Progenitor cell of endocrine pancreas (in vitro differentiated cells): Measurements from ENCODE around the gene ABLIM1. TPM values are rescaled to one million over a fixed set of nuclear protein-coding genes. Genes with fewer than 3 reads are reported as not detected.

Experiments
- DNase-seq: peaks from one replicate; pipeline ENCODE4 v3.0.0; 2021; ENCODE audit warnings: low spot score; ENCODE audit not compliant: unreplicated experiment
- H3K27ac Mint-ChIP-seq: 2 replicates; pipeline ENCODE4 v1.8.0; 2021; ENCODE audit warnings: mild to moderate bottlenecking, moderate library complexity, mixed read lengths
- H3K27me3 Mint-ChIP-seq: 2 replicates; pipeline ENCODE4 v1.8.0; 2021; ENCODE audit warnings: mixed read lengths
- H3K36me3 Mint-ChIP-seq: 2 replicates; pipeline ENCODE4 v1.8.0; 2022; ENCODE audit warnings: mixed read lengths; ENCODE audit not compliant: insufficient read depth
- H3K4me1 Mint-ChIP-seq: 2 replicates; pipeline ENCODE4 v1.8.0; 2021; ENCODE audit warnings: low read depth, mixed read lengths
- H3K4me3 Mint-ChIP-seq: 2 replicates; pipeline ENCODE4 v1.8.0; 2021; ENCODE audit warnings: low read depth, mild to moderate bottlenecking, moderate library complexity, mixed read lengths
- H3K9me3 Mint-ChIP-seq: 2 replicates; pipeline ENCODE4 v1.8.0; 2021; ENCODE audit warnings: low read depth, mixed read lengths
- CTCF ChIP-seq: fragments of 200-600 bp; sonication (generic); IDR thresholded peaks from one replicate; pipeline ENCODE4 v1.5.0; 2021; ENCODE audit warnings: antibody characterized with exemption, mild to moderate bottlenecking; ENCODE audit not compliant: unreplicated experiment
- total RNA-seq: library from RNA; stranded (reverse); gene quantifications from 2 replicates; pipeline ENCODE4 v1.2.1, GENCODE V29; 2021

The ABLIM1 gene
- total RNA-seq, 1 donor from 2014 or later: 59.1 TPM

- no peak for DNase-seq
Measured at GRCh38 chr10:114427124-114427852, 230.8 kb downstream of the ABLIM1 start.

GRCh38 chr10:114426476-114426875 is 231.6 kb downstream of the ABLIM1 start:
- no peaks in the 10 kb centered on the region for H3K4me1 Mint-ChIP-seq
- peaks cover 6% of the 10 kb centered on the region for H3K36me3 Mint-ChIP-seq
- no peak overlapping the region for H3K27ac Mint-ChIP-seq
- no peak overlapping the region for H3K4me3 Mint-ChIP-seq
- no peaks in the 10 kb centered on the region for H3K27me3 Mint-ChIP-seq
- no peaks in the 10 kb centered on the region for H3K9me3 Mint-ChIP-seq
- no peak for TF ChIP-seq CTCF
- no peak for DNase-seq

More at GRCh38 chr10:114427124-114427852, 230.8 kb downstream of the ABLIM1 start:
- no peak overlapping the region for H3K27ac Mint-ChIP-seq
- H3K4me1 Mint-ChIP-seq: no peaks in the 10 kb centered on the region
- no peak overlapping the region for H3K4me3 Mint-ChIP-seq
- no peak for TF ChIP-seq CTCF
- H3K36me3 Mint-ChIP-seq: peaks cover 9% of the 10 kb centered on the region
- no peaks in the 10 kb centered on the region for H3K27me3 Mint-ChIP-seq
- H3K9me3 Mint-ChIP-seq: no peaks in the 10 kb centered on the region

GRCh38 chr10:114420811-114421485 is 237.1 kb downstream of the ABLIM1 start:
- no peak for DNase-seq
- peaks cover 16% of the 10 kb centered on the region for H3K27me3 Mint-ChIP-seq
- H3K4me3 Mint-ChIP-seq: no peak overlapping the region
- H3K36me3 Mint-ChIP-seq: no peaks in the 10 kb centered on the region
- H3K4me1 Mint-ChIP-seq: peaks cover 2% of the 10 kb centered on the region
- TF ChIP-seq CTCF: no peak
- no peak overlapping the region for H3K27ac Mint-ChIP-seq
- H3K9me3 Mint-ChIP-seq: no peaks in the 10 kb centered on the region

GRCh38 chr10:114418109-114418508 is 240.0 kb downstream of the ABLIM1 start:
- Mint-ChIP-seq H3K9me3 (no peaks in the 10 kb centered on the region), H3K27ac (no peak overlapping the region), H3K36me3 (no peaks in the 10 kb centered on the region), H3K4me3 (no peak overlapping the region), H3K27me3 (peaks cover 25% of the 10 kb centered on the region), H3K4me1 (peaks cover 2% of the 10 kb centered on the region)
- no peak for TF ChIP-seq CTCF
- no peak for DNase-seq

- Mint-ChIP-seq H3K27ac (no peak overlapping the region), H3K4me1 (no peaks in the 10 kb centered on the region), H3K4me3 (no peak overlapping the region), H3K27me3 (peaks cover 63% of the 10 kb centered on the region), H3K9me3 (no peaks in the 10 kb centered on the region), H3K36me3 (no peaks in the 10 kb centered on the region)
- no peak for DNase-seq
- TF ChIP-seq CTCF: no peak
Measured at GRCh38 chr10:114412907-114413797, 244.9 kb downstream of the ABLIM1 start.
